IMR-90 (cell line): ENCODE results near the gene EHD4. TPM values are rescaled to one million over a fixed set of nuclear protein-coding genes. Genes with fewer than 3 reads are reported as not detected.

ENCODE experiments used
- ATAC-seq: fragments of 200-7000 bp; cut with Tn5 transposase; 2 replicates; pipeline ENCODE4 v1.9.1; 2020; ENCODE audit warnings: low read depth, mild to moderate bottlenecking, moderate library complexity
- BruUV-seq: library from RNA; stranded (reverse); fragments of 400-500 nt; replicated peaks from 2 replicates; lab custom pipeline; 2021; lab: Mats Ljungman, UMichigan
- CTCF ChIA-PET: fragments of 300-600 bp; formaldehyde crosslinking; extraction: SDS; loops from one replicate; lab custom pipeline; 2021; ENCODE audit warnings: antibody characterized with exemption; lab: Yijun Ruan, JAX
- POLR2A ChIA-PET: fragments of 300-600 bp; sonication (Branson Sonifier 250); formaldehyde crosslinking; loops from one replicate; lab custom pipeline; 2022; ENCODE audit warnings: antibody characterized with exemption; ENCODE audit not compliant: unreplicated experiment; lab: Charles Lee
- DNase-seq: peaks from one replicate; pipeline ENCODE4 v3.0.0; 2013
- H2AFZ ChIP-seq: replicated peaks from 2 replicates; pipeline ENCODE3; 2013; ENCODE audit warnings: low read length, mild to moderate bottlenecking; ENCODE audit not compliant: poor library complexity
- H2AK5ac ChIP-seq: 2 replicates; pipeline ENCODE4 v1.6.1; 2013; ENCODE audit warnings: low read depth, low read length, inconsistent platforms
- H2AK9ac ChIP-seq: replicated peaks from 2 replicates; pipeline ENCODE3; 2013; ENCODE audit warnings: mild to moderate bottlenecking, low read depth, low read length, moderate library complexity; ENCODE audit not compliant: poor library complexity
- H2BK120ac ChIP-seq: 2 replicates; pipeline ENCODE4 v1.6.1; 2013; ENCODE audit warnings: low read depth, low read length, inconsistent platforms
- H2BK15ac ChIP-seq: 3 replicates; pipeline ENCODE4 v1.6.1; 2013; ENCODE audit warnings: low read depth, low read length, inconsistent platforms
- H2BK20ac ChIP-seq: 2 replicates; pipeline ENCODE4 v1.6.1; 2013; ENCODE audit warnings: low read depth, mild to moderate bottlenecking, inconsistent platforms, low read length, moderate library complexity
- H2BK5ac ChIP-seq: 2 replicates; pipeline ENCODE4 v1.6.1; 2013; ENCODE audit warnings: mild to moderate bottlenecking, low read depth, low read length, inconsistent platforms; ENCODE audit not compliant: poor library complexity, severe bottlenecking
- H3K14ac ChIP-seq: replicated peaks from 2 replicates; pipeline ENCODE4 v1.6.1; 2013; ENCODE audit warnings: low read depth, low read length, inconsistent platforms
- H3K18ac ChIP-seq: 2 replicates; pipeline ENCODE4 v1.6.1; 2013; ENCODE audit warnings: low read depth, low read length, control low read depth
- H3K23ac ChIP-seq: 2 replicates; pipeline ENCODE4 v1.6.1; 2013; ENCODE audit warnings: low read depth, low read length, inconsistent platforms
- H3K27ac ChIP-seq: 2 replicates; pipeline ENCODE4 v1.5.1; 2013; ENCODE audit warnings: mild to moderate bottlenecking, control low read depth, low read length; ENCODE audit not compliant: insufficient read depth
- H3K27me3 ChIP-seq: 2 replicates; pipeline ENCODE4 v1.6.1; 2013; ENCODE audit warnings: low read length; ENCODE audit not compliant: control insufficient read depth, insufficient read depth
- H3K36me3 ChIP-seq: 2 replicates; pipeline ENCODE4 v1.6.1; 2013; ENCODE audit warnings: low read length, mixed read lengths; ENCODE audit not compliant: control insufficient read depth, insufficient read depth
- H3K4ac ChIP-seq: 2 replicates; pipeline ENCODE4 v1.6.1; 2013; ENCODE audit warnings: low read depth, low read length, inconsistent platforms
- H3K4me1 ChIP-seq: 2 replicates; pipeline ENCODE4 v1.6.1; 2013; ENCODE audit warnings: low read length, mixed read lengths; ENCODE audit not compliant: control insufficient read depth, insufficient read depth
- H3K4me2 ChIP-seq: 2 replicates; pipeline ENCODE4 v1.6.1; 2013; ENCODE audit warnings: low read depth, mild to moderate bottlenecking, control low read depth, low read length, moderate library complexity
- H3K4me3 ChIP-seq: 2 replicates; pipeline ENCODE4 v1.5.1; 2013; ENCODE audit warnings: low read depth, mild to moderate bottlenecking, control low read depth, low read length, moderate library complexity; ENCODE audit not compliant: insufficient read depth
- H3K56ac ChIP-seq: 2 replicates; pipeline ENCODE4 v1.6.1; 2013; ENCODE audit warnings: low read length, inconsistent platforms; ENCODE audit not compliant: insufficient read depth; ENCODE audit errors: extremely low read depth
- H3K79me1 ChIP-seq, 2 experiments: 2 replicates each; pipeline ENCODE4 v1.6.1; 2013; ENCODE audit warnings: low read length in 2 of 2, inconsistent platforms in 1 of 2, low read depth in 1 of 2
- H3K9ac ChIP-seq: 2 replicates; pipeline ENCODE4 v1.6.1; 2013; ENCODE audit warnings: low read depth, low read length, control low read depth
- H3K9me1 ChIP-seq: 2 replicates; pipeline ENCODE4 v1.6.1; 2013; ENCODE audit warnings: low read length, inconsistent platforms; ENCODE audit not compliant: insufficient read depth
- H3K9me3 ChIP-seq: 2 replicates; pipeline ENCODE4 v1.6.1; 2013; ENCODE audit warnings: low read length; ENCODE audit not compliant: control insufficient read depth, insufficient read depth
- H4K20me1 ChIP-seq: 2 replicates; pipeline ENCODE4 v1.6.1; 2013; ENCODE audit warnings: low read length, inconsistent platforms; ENCODE audit not compliant: insufficient read depth
- H4K5ac ChIP-seq: 2 replicates; pipeline ENCODE4 v1.6.1; 2013; ENCODE audit warnings: mild to moderate bottlenecking, low read depth, low read length, control low read depth
- H4K8ac ChIP-seq, 2 experiments: 2 replicates each; pipeline ENCODE4 v1.6.1; 2013; ENCODE audit warnings: low read depth in 2 of 2, low read length in 2 of 2, control low read depth in 1 of 2, inconsistent platforms in 1 of 2
- H4K91ac ChIP-seq: 2 replicates; pipeline ENCODE4 v1.6.1; 2013; ENCODE audit warnings: low read depth, low read length, inconsistent platforms; ENCODE audit not compliant: insufficient read depth
- BHLHE40 ChIP-seq: fragments of 150-350 bp; IDR thresholded peaks from 2 replicates; pipeline ENCODE4 v1.6.1; 2016; ENCODE audit warnings: mild to moderate bottlenecking, low read depth, low read length
- CEBPB ChIP-seq: IDR thresholded peaks from 2 replicates; pipeline ENCODE4 v1.6.1; 2012; ENCODE audit warnings: low read depth, low read length, improper control_type of control experiment
- CHD1 ChIP-seq: IDR thresholded peaks from 2 replicates; pipeline ENCODE4 v1.6.1; 2012; ENCODE audit warnings: low read depth, low read length, improper control_type of control experiment
- FOS ChIP-seq: fragments of 150-350 bp; IDR thresholded peaks from 2 replicates; pipeline ENCODE4 v1.6.1; 2016; ENCODE audit warnings: low read depth, low read length
- MXI1 ChIP-seq: IDR thresholded peaks from 2 replicates; pipeline ENCODE4 v1.6.1; 2012; ENCODE audit warnings: low read depth, mild to moderate bottlenecking, low read length, moderate library complexity, borderline replicate concordance
- NFE2L2 ChIP-seq: fragments of 150-350 bp; IDR thresholded peaks from 2 replicates; pipeline ENCODE4 v1.6.1; 2016; ENCODE audit warnings: low read depth, mild to moderate bottlenecking, low read length
- POLR2A ChIP-seq: IDR thresholded peaks from 2 replicates; pipeline ENCODE4 v1.6.1; 2012; ENCODE audit warnings: mild to moderate bottlenecking, low read depth, low read length
- RAD21 ChIP-seq: IDR thresholded peaks from 2 replicates; pipeline ENCODE4 v1.6.1; 2012; ENCODE audit warnings: low read length, improper control_type of control experiment
- RFX5 ChIP-seq: IDR thresholded peaks from 2 replicates; pipeline ENCODE4 v1.8.0; 2012; ENCODE audit warnings: low read depth, mild to moderate bottlenecking, low read length, moderate library complexity
- WGBS, 2 experiments: methylation state at CpG; one replicate each; pipeline versions ENCODE4 v1.1.5 to v1.1.7; 2013; ENCODE audit warnings: missing lambda C conversion rate in 2 of 2; ENCODE audit not compliant: insufficient read length in 1 of 2; ENCODE audit errors: extremely low coverage in 2 of 2; 5-methylcytosine and 5-hydroxymethylcytosine counted together
- dilution Hi-C: fragments of 300-500 bp; cut with HindIII; formaldehyde crosslinking; loops from one replicate; pipeline ENCODE4 v1.14.3; 2018; ENCODE audit warnings: low sequenced_read_pairs; ENCODE audit not compliant: unreplicated experiment
- in situ Hi-C: fragments of 300-500 bp; cut with MboI; formaldehyde crosslinking; loops from 3 replicates; pipeline ENCODE4 v1.14.3; 2019; ENCODE audit warnings: low sequenced_read_pairs, inconsistent platforms, mixed read lengths
- intact Hi-C: fragments of 100-400 bp; cut with micrococcal nuclease; formaldehyde crosslinking; loops from 2 replicates; pipeline ENCODE4 v1.10.0; 2022
- polyA plus RNA-seq, 3 experiments: library from polyadenylated mRNA; depleted of rRNA; stranded (reverse); fragments of >200 nt; gene quantifications; 2 replicates each; pipeline ENCODE4 v1.2.3, GENCODE V29; 2012; ENCODE audit warnings: low replicate concordance in 1 of 3
- total RNA-seq: library from RNA; depleted of rRNA; stranded (reverse); fragments of >200 nt; gene quantifications from 2 replicates; pipeline ENCODE4 v1.2.3, GENCODE V29; 2012
- TF ChIP-seq, protein P1 (sequence below): fragments of 150-350 bp; IDR thresholded peaks from 2 replicates; pipeline ENCODE4 v1.6.1; 2017; ENCODE audit warnings: mild to moderate bottlenecking, antibody characterized with exemption, low read length, low read depth

The EHD4 gene
- total and polyA plus RNA-seq, 2 of the 4 experiments (the other 2 are of a cell fraction) = 21.0 to 29.0 TPM

- Histone ChIP-seq H3K56ac (no peak overlapping the region), H3K4me3 (no peak overlapping the region), H2AK5ac (no peak overlapping the region), H2BK15ac (no peak overlapping the region), H4K5ac (no peak overlapping the region), H3K23ac (no peak overlapping the region), H3K27me3 (peaks cover 71% of the 10 kb centered on the region), H4K20me1 (no peaks in the 10 kb centered on the region), H2BK5ac (no peak overlapping the region), H2BK120ac (no peak overlapping the region), H3K9me1 (no peaks in the 10 kb centered on the region), H3K27ac (no peak overlapping the region), H3K4me1 (no peaks in the 10 kb centered on the region), H4K8ac (no peak overlapping the region), H2BK20ac (no peak overlapping the region), H4K91ac (no peak overlapping the region), H3K9me3 (peaks cover 3% of the 10 kb centered on the region; the same call in 1 of the 2 replicates), H3K14ac (no peak overlapping the region), H3K18ac (no peak overlapping the region), H3K4ac (no peak overlapping the region), H2AFZ (no peak overlapping the region), H3K9ac (no peak overlapping the region), H3K4me2 (no peak overlapping the region), H2AK9ac (no peak overlapping the region), H3K79me1 (no peaks in the 10 kb centered on the region), H3K36me3 (no peaks in the 10 kb centered on the region)
- CTCF ChIA-PET = no interaction called here
- TF ChIP-seq MXI1 (no peak), NFE2L2 (no peak), CHD1 (no peak), FOS (no peak), POLR2A (no peak), BHLHE40 (no peak), RAD21 (no peak), CEBPB (no peak), RFX5 (no peak)
- TF ChIP-seq, protein P1, sequence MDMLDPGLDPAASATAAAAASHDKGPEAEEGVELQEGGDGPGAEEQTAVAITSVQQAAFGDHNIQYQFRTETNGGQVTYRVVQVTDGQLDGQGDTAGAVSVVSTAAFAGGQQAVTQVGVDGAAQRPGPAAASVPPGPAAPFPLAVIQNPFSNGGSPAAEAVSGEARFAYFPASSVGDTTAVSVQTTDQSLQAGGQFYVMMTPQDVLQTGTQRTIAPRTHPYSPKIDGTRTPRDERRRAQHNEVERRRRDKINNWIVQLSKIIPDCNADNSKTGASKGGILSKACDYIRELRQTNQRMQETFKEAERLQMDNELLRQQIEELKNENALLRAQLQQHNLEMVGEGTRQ = no peak
- WGBS, 2 experiments = 71% methylated on average over 3 of the region's 6 CpGs; no CpG with 5 or more reads in 1 of the 2 experiments
- intact Hi-C loops (no loop called here), in situ Hi-C loops (no loop called here), dilution Hi-C loops (no loop called here)
- ATAC-seq (no peak), DNase-seq (no peak)
- no TSS peak for BruUV-seq
- POLR2A ChIA-PET = no interaction called here
Measured at GRCh38 chr15:42016971-42017370, 44.6 kb upstream of the EHD4 start.
